Small intestine (tissue), 7 donors: ENCODE data around the gene SIT1. TPM values are rescaled to one million over a fixed set of nuclear protein-coding genes. Genes with fewer than 3 reads are reported as not detected.
"Not testable (repeated sequence)": the region's sequence is repeated elsewhere in the genome, so short reads cannot be mapped to it uniquely, and the experiment has no call there.

Source experiments
- DNase-seq, 2 donors: peaks; one replicate each; pipeline versions ENCODE4 v3.0.0 to v3.0.0-alpha.2; 2013
- FAIRE-seq: peaks from 2 replicates; lab custom pipeline; 2012; peaks lifted over from hg19 to GRCh38; lab: Jason Lieb, UNC
- H3K27ac ChIP-seq, 3 donors: one replicate each; pipeline ENCODE4 v1.5.1; 2013; ENCODE audit warnings: low read length in 2 of 3, mild to moderate bottlenecking in 2 of 3, control low read depth in 1 of 3, inconsistent platforms in 1 of 3, low read depth in 1 of 3, moderate library complexity in 1 of 3
- H3K27me3 ChIP-seq, 3 donors: one replicate each; pipeline ENCODE4 v1.6.1; 2013; ENCODE audit warnings: low read length in 3 of 3, inconsistent platforms in 1 of 3; ENCODE audit not compliant: control insufficient read depth in 3 of 3, insufficient read depth in 3 of 3
- H3K36me3 ChIP-seq, 3 donors: one replicate each; pipeline ENCODE4 v1.6.1; 2013; ENCODE audit warnings: low read length in 3 of 3, inconsistent platforms in 1 of 3, low read depth in 1 of 3, mild to moderate bottlenecking in 1 of 3, moderate library complexity in 1 of 3; ENCODE audit not compliant: control insufficient read depth in 3 of 3, insufficient read depth in 2 of 3
- H3K4me1 ChIP-seq, 3 donors: one replicate each; pipeline ENCODE4 v1.6.1; 2013; ENCODE audit warnings: low read length in 2 of 3, inconsistent platforms in 1 of 3, low read depth in 1 of 3, mild to moderate bottlenecking in 1 of 3, moderate library complexity in 1 of 3; ENCODE audit not compliant: control insufficient read depth in 3 of 3, insufficient read depth in 2 of 3
- H3K4me3 ChIP-seq, 3 donors: one replicate each; pipeline ENCODE4 v1.5.1; 2013; ENCODE audit warnings: low read length in 3 of 3, control low read depth in 1 of 3, inconsistent platforms in 1 of 3, low read depth in 1 of 3, mild to moderate bottlenecking in 1 of 3, moderate library complexity in 1 of 3
- H3K9me3 ChIP-seq, 2 donors: one replicate each; pipeline ENCODE4 v1.6.1; 2013; ENCODE audit warnings: low read depth in 1 of 2, low read length in 1 of 2; ENCODE audit not compliant: control insufficient read depth in 2 of 2, insufficient read depth in 1 of 2
- WGBS, 3 donors: extraction: QIAGEN DNeasy Blood & Tissue Kit; methylation state at CpG; one replicate each; pipeline ENCODE4 v1.1.7; 2013; 5-methylcytosine and 5-hydroxymethylcytosine counted together
- polyA plus RNA-seq, 4 donors: library from polyadenylated mRNA; stranded (reverse) in 3 of 4; unstranded in 1 of 4; fragments of 200-250 nt in 3 of 4; fragments of 120-200 nt in 1 of 4; gene quantifications; one replicate each; pipeline versions ENCODE4 v1.2.1 to v1.2.3, GENCODE V29; 2013
- donor health status: healthy with polysubstance abuse.
- donor health status: control.
- donor health status: control.
- donor health status: Bipolar disorder and iron deficiency.
- donor health status: healthy.

Gene SIT1
- polyA plus RNA-seq, 4 donors: 0.89 to 5.9 (median 1.4) TPM

DNA sequence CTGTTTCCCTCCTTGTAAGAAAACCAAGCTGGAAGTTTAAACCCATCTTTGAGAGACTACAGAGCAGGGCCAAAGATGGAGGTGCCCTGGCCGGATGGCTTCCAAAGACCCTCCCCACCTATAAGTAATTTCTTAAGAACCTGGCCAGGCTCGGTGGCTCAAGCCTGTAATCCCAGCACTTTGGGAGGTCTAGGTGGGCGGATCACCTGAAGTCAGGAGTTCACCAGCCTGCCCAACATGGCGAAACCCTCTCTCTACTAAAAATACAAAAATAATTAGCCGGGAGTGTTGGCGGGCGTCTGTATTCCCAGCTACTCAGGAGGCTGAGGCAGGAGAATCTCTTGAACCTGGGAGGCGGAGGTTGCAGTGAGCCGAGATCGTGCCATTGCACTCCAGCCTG, 5.0 kb downstream of the SIT1 start:
- Histone ChIP-seq H3K27ac (peak overlapping the region; percentile 89 to 95 (median 93)), H3K4me3 (peak overlapping the region in 2 of 3 donors; percentile 67 to 68)
- not testable (repeated sequence) for H3K27me3 ChIP-seq, FAIRE-seq, H3K9me3 ChIP-seq, H3K36me3 ChIP-seq, H3K4me1 ChIP-seq
- peak in 1 of 2 donors; percentile 33 for DNase-seq
- 17 to 28% (median 25%) methylated on average over 10 of the region's 10 CpGs for WGBS, 3 donors

DNA sequence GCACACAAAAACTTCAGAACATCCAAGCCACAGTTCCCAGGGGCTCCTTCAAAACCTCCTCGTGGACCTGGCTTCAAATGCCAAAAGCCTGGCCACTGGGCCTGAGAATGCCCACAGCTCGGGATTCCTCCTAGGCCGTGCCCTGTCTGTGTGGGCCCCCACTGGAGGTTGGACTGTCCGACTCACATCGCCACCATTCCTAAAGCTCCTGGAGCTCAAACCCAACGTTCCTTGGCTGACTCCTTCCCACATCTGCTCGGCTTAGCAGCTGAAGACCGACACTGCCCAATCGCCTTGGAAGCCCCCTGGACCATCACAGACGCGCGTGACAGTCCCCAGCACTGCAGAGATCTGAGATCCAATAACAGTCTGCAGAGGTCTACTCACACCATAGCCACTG, 7.7 kb downstream of the SIT1 start:
- no peaks in the 10 kb centered on the region for H3K9me3 ChIP-seq
- no peak for DNase-seq
- H3K36me3 ChIP-seq: peaks cover 0 to 4% (median 0%) of the 10 kb centered on the region in 3 donors
- no peak overlapping the region for H3K4me3 ChIP-seq
- no peak overlapping the region for H3K27ac ChIP-seq
- no peak for FAIRE-seq
- no peaks in the 10 kb centered on the region for H3K27me3 ChIP-seq
- peaks cover 0 to 6% (median 2%) of the 10 kb centered on the region in 3 donors for H3K4me1 ChIP-seq
- WGBS, 3 donors: 94 to 97% (median 96%) methylated on average over 12 of the region's 12 CpGs

DNA sequence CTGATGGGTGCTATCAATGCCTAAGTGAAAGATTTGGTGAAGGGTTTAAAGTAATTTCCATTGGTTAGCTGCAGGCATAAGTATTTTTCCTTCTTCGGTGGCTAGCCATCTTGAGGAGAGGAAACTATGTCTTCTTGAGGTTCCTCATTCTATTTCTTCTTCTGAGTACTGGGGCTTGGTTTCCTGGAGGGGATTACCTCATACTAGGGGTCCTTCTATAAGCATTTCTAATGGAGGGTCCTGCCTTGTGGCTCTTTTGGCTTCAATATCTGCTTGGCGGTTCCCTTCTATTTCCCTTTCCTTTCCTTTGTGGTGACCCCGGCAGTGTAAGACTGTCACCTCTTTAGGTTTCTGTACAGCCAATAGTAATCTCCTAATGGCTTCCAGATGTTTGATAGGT, 9.3 kb downstream of the SIT1 start:
- H3K4me3 ChIP-seq, FAIRE-seq, H3K27me3 ChIP-seq, H3K36me3 ChIP-seq, H3K9me3 ChIP-seq, H3K27ac ChIP-seq, H3K4me1 ChIP-seq, DNase-seq: not testable (repeated sequence)
- WGBS, 3 donors: 83 to 95% (median 85%) methylated on average over 3 of the region's 3 CpGs

DNA sequence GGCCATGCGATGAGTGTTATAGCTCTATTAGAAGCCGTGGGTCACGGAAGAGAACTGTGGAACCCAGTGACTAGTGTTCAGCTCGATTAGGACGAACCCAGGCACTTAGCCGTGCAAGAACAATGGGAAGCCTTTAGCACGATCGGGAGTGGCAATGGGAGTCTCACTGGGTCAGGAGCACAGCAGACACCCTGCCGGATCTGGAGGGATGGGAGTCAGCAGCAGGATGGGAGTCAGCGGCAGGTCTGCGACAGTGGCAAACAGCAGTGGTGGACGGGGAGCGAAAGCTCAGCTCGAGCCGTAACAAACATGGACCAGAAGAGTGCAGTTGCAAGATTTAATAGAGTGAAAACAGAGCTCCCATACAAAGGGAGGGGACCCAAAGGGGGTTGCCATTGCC, 10.3 kb downstream of the SIT1 start:
- H3K27me3 ChIP-seq, FAIRE-seq, H3K4me1 ChIP-seq, H3K4me3 ChIP-seq, H3K36me3 ChIP-seq, H3K9me3 ChIP-seq, DNase-seq, H3K27ac ChIP-seq: not testable (repeated sequence)
- 97 to 98% (median 98%) methylated on average over 15 of the region's 15 CpGs for WGBS, 3 donors

GRCh38 chr9:35639631-35640030, 11.1 kb downstream of the SIT1 start:
- H3K36me3 ChIP-seq: peaks cover 0 to 4% (median 0%) of the 10 kb centered on the region in 3 donors
- no peaks in the 10 kb centered on the region for H3K27me3 ChIP-seq
- FAIRE-seq: no peak
- no peaks in the 10 kb centered on the region for H3K4me1 ChIP-seq
- H3K4me3 ChIP-seq: no peak overlapping the region
- WGBS, 3 donors: 78 to 94% (median 92%) methylated on average over 1 of the region's 1 CpG
- H3K9me3 ChIP-seq: peaks cover 0 to 5% of the 10 kb centered on the region in 2 donors
- no peak overlapping the region for H3K27ac ChIP-seq
- DNase-seq: no peak

DNA sequence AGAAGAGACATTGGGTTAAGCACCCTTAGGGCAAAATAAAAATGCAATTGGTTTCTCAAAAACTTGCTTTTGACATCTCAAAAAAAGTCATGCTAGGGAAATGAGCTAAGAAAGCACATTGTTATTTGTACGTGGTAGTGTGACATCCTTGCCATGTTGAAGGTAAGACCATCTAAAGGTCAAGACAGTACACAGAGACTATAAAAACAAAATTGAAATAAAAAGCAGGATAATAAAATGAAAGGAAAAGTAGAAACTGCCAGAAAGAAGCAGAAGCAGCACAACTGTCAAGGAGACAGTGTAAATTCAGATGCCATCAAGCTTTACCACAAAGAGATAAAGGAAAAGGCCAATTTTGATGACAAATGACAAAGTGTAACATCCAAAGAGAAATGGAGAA, 11.5 kb downstream of the SIT1 start:
- H3K4me1 ChIP-seq, H3K27ac ChIP-seq, H3K9me3 ChIP-seq, H3K36me3 ChIP-seq, H3K27me3 ChIP-seq, H3K4me3 ChIP-seq, DNase-seq: not testable (repeated sequence)
- 41 to 79% (median 60%) methylated on average over 1 of the region's 1 CpG for WGBS, 3 donors
- FAIRE-seq: peak; percentile 33

- H3K27ac ChIP-seq, H3K27me3 ChIP-seq, H3K36me3 ChIP-seq, H3K9me3 ChIP-seq, FAIRE-seq, H3K4me3 ChIP-seq, H3K4me1 ChIP-seq, DNase-seq: not testable (repeated sequence)
- WGBS, 3 donors: 69 to 82% (median 75%) methylated on average over 6 to 7 of the region's 8 CpGs
Measured at GRCh38 chr9:35638751-35639150, 12.0 kb downstream of the SIT1 start.

GRCh38 chr9:35637427-35637955, 13.2 kb downstream of the SIT1 start:
- H3K9me3 ChIP-seq, H3K36me3 ChIP-seq, H3K4me3 ChIP-seq, H3K27me3 ChIP-seq, FAIRE-seq, H3K4me1 ChIP-seq, H3K27ac ChIP-seq, DNase-seq: not testable (repeated sequence)
- 93 to 95% (median 95%) methylated on average over 9 of the region's 9 CpGs for WGBS, 3 donors

DNA sequence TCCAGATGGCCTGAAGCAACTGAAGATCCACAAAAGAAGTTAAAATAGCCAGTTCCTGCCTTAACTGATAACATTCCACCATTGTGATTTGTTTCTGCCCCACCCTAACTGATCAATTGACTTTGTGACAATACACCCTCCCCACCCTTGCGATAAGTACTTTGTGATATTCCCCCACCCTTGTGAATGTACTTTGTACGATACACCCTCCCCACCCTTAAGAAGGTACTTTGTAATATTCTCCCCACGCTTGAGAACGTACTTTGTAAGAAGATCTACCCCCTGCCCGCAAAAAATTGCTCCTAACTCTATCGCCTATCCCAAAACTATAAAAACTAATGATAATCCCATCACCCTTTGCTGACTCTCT, 13.9 kb downstream of the SIT1 start:
- H3K36me3 ChIP-seq, H3K27ac ChIP-seq, FAIRE-seq, DNase-seq, H3K4me3 ChIP-seq, H3K4me1 ChIP-seq, H3K27me3 ChIP-seq, H3K9me3 ChIP-seq: not testable (repeated sequence)
- WGBS, 3 donors: 84 to 91% (median 86%) methylated on average over 6 of the region's 6 CpGs
